HG03108 (cell line): Measurements from ENCODE around the gene PPFIA2.
"Not testable (repeated sequence)": the region's sequence is repeated elsewhere in the genome, so short reads cannot be mapped to it uniquely, and the experiment has no call there.

Experiments used
- ATAC-seq: cut with Tn5 transposase; IDR thresholded peaks from one replicate; pipeline ENCODE4 v1.9.1; 2021; ENCODE audit warnings: moderate library complexity; ENCODE audit not compliant: unreplicated experiment

Gene PPFIA2

DNA sequence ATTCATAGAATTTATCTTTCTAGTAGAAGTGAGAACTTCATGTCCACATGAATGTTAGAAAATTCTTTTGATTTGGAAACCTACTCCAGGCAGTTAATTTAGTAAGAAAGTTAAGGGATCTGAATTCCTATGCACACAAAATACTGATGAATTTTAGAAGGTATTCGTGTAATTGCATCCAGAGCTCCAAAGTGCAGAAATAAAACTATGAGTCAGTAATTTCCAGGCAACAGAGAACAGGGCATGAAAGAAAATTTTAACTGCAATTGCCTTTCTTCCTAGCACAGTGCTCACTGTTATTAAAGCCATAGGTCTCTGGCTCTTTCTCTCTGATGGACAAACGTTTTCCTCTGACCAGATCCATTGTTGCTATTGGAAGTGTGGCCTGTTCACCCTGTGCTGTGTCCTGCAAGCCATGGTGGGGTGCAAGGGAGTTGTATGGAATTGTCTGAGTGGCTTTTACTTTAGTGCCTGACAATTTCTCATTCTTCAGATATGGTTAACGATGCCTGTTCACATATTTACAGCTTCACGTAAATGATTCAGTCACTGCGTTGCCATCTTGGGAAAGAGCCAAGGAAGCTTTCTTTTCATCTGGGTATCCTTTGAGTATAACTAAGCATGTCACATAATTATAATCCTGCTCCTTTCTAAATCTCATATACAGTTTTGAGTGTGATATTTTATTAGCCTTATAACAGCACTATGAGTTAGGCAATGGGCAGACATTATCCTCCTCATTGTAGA lies 536.1 kb downstream of the PPFIA2 start:
- no peak for ATAC-seq

DNA sequence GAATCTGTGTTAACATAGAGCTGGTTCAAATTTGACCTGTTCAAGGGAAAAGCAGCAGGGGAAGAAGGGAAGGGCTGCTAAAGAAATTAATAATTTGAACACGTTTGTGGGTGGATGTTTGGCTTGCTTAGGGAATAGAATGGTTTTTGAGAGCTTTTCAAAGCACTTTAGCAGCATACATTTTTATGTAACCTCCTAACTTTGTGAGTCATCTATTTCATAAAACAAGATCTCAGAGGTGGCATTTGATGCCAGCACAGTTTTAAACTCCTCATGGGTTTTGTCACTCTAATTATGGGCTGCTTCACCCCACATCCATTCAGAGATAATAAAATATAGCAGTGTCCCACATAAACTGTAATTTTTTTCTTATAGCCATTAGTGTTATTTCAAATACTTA lies 537.5 kb downstream of the PPFIA2 start:
- ATAC-seq = no peak

DNA sequence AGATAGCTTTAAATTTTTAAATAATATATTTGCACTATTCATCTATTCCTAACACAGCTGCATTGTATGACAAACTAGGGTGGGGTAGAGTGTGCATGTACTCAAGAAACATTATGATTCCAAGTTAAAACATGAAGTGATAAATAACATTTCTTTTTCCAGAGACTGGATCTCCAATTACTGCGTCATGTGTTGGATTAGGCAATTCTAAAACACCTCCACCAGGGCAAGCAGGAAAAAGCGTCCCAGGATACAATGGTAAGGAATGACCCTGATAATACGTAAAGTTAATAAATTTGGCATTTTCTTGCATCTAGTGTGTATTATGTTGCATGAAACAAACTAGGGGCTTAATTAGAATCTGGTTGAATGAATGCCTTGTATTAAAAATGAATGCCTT lies 542.4 kb downstream of the PPFIA2 start:
- ATAC-seq = no peak

DNA sequence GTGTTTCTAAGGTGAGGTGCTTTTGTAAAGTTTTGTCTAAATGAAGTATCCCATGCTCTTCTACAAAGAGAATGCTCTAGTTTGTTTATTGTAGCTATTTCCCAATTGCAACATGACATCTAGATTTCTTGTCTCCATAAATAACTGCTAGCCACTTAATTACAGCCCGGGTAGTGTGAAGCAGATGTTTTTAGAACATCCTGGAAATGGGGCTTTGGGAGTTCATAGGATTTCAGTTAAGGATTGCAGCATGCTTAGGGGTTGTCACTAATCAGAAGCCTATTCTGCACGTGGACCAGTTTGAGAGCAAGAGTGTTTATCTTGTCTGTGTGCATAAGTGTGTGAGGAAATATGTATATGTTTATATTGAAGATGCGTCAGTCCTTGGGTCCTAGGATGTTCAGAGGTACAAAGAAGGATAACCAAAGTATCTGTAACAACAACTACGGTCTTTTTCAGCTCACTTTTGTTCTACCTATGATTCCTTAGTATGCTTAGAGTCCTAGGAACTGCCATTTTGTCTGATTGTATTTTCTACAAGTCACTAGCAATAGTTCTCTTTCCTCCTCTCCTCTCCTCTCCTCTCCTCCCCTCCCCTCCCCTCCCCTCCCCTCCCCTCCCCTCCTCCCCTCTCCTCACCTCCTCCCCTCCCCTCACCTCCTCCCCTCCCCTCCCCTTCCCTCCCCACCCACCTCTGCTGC lies 546.0 kb downstream of the PPFIA2 start:
- ATAC-seq = no peak

DNA sequence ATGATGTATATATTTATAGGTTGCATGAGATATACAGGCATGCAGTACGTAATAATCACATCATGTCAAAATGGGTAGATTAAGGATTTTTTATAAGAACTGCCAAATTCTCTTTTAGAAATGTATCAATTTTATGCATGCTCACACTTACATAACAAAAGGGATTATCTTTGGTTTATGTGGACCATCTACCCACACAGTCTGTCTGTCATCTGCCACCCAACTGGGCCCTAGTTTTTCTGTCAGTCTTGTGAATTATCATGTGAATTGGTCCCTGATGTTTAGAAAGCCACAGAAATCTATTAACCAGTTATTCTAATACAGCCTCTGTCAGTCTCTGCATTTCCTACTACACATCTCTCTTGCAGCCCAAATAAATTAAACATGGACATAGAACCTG lies 547.8 kb downstream of the PPFIA2 start:
- ATAC-seq = no peak

DNA sequence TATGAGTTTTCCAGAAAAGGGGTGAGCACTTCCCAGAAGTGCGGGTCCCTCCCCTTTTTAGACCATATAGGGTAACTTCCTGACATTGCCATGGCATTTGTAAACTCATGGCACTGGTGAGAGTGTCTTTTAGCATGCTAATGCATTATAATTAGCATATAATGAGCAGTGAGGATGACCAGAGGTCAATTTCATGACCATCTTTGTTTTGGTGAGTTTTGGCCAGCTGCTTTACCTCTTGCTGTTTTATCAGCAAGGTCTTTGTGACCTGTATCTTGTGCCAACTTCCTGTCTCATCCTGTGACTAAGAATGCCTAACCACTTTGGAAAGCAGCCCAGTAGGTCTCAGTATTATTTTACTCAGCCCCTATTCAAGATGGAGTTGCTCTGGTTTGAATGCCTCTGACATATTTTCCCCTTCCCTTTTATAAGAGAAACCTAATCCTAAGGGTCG lies 549.4 kb downstream of the PPFIA2 start:
- ATAC-seq = not testable (repeated sequence)

DNA sequence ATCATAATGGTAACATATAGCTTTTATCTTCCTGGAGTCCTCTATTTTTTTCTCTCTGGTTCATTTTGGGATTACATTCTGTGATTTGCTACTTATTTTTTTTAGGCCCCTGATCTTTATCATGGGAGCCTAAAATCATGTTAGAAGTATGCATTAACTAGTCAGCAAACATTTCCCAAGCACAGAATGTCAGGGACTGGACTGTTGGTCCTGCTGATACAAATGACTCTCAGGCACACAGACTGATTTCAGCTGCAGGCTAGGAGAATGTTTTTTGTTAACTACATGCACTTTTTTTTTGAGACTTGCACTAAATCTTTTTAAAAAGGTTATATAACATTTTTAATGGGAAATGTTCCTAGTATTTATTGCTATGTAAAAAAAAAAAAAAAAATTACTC lies 550.1 kb downstream of the PPFIA2 start:
- ATAC-seq = no peak

DNA sequence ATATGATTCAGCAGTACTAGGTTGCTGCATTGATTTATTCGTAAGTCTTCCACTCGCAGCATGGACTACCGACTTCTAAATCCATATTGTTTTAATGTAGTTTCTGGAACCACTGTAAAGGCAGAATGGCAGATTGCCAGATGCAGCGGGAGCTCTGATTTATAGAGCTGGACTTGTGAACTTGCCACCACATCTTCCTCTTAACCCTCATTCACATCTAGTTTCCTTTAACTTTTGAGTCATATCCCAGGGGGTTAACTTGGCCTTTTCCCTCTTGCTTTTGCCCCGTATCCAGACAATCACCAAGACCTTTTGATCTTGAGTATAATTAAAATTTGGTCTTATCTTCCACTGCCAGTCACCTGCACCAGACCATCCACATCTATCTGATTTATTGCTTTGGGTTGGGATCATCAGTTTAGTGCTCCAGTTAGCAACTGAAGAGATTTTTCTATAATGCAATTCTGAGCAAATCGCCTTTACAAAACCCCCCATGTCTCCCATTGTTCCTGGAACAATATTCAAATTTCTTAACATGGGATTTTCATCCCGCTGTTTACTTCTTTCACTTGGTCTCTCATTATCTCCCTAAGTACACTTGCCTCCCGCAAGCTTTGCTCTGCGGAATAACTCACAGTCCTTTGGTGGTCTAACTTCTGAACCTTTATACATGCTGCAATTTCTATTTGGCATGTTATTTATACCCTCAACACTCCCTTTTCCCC lies 550.8 kb downstream of the PPFIA2 start:
- ATAC-seq = no peak
